Left kidney (tissue), 2 donors: Measurements from ENCODE around the gene DCDC2. TPM values are rescaled to one million over a fixed set of nuclear protein-coding genes. Genes with fewer than 3 reads are reported as not detected.
"Not testable (repeated sequence)": the region's sequence is repeated elsewhere in the genome, so short reads cannot be mapped to it uniquely, and the experiment has no call there.

Experiments used
- DNase-seq: peaks from one replicate; pipeline ENCODE4 v3.0.0-alpha.2; 2013
- polyA plus RNA-seq: library from polyadenylated mRNA; unstranded; fragments of 120-200 nt; gene quantifications from one replicate; pipeline ENCODE4 v1.2.1, GENCODE V29; 2013; ENCODE audit not compliant: insufficient read length

Gene DCDC2
- polyA plus RNA-seq, 1 donor = 136 TPM

DNA sequence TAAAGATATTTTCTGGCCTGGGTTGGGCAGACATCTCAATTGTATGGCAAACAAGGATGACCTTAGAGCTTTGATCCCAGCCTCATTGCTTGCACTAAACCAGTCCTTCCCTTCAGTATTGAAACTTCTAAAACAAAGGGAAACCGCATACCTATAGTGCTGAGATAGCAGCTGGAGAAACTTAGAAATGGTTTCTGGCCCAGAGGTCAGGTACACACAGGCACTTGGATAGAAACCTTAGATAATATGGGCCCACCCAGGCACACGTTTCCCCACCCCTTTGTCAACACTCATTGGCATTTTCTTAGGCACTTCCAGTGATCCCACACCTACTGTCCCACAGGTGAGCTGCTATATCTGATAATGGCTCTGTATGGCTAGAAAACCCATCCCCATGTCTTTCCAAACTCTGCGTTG, 209.7 kb downstream of the DCDC2 start:
- DNase-seq = no peak

DNA sequence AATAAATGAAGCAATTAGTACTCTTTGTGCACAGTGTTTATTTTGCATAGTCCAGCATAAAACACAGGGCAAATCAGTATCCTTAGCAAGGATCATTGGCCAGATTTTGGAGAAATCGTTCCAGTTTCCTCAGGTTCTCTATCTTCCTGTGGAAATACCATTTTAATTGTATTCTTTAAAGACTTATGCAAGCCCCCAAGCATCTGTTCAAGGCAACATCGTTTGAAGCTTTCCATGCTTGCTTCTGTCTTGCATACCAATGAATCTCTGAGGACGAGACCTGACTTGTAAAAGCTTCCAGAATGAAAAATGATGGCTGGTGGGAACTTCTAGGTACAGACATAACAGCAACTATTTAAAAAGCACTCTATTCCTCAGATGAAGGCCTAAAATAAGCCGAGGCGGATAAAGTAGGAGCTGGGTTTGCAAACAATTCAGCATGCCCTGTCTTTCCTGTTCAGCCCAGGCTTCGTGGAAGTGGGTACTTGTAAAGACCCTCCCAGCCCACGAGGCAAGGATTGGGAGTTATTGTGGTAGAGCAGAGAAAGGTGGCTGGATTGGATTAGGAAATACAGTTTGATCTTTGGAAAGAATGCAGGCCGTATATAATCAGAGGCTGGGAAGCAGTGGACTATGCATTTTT, 210.2 kb downstream of the DCDC2 start:
- DNase-seq = no peak

DNA sequence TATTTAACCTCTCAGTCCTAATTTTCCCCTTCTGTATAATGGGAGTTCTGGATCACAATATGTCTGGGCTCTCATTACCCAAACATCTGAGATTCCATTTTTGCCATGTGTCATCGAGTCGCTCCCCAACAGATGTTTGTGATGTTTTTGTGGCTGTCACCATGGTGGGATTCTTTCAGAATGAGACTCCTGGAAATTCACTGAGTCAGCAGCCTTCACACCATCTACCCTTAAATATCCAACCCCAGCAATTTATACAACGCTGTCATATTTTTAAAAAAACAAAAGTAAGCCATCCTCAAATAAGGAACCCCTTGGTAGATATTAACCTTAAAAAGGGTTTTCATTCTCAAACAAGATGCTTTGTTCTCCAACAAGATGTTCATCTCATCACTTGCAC, 211.0 kb downstream of the DCDC2 start:
- no peak for DNase-seq

DNA sequence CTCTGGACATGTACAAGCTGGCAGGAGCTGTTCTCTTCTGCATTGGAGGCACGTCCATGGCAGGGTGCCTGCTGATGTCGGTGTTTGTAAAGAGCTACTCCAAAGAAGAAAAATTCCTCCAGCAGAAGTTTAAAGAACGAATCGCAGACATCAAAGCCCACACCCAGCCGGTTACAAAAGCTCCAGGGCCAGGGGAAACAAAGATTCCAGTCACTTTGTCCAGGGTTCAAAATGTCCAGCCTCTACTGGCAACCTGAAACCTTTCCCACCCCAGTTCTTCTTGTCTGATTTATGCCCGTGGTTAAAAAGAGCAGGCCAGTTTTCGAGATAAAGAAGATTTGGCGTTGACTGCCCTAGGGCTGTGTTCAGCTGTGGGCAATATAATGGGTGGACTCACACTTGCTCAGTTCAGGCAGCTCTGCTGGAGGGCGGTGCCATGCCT, 212.1 kb downstream of the DCDC2 start:
- no peak for DNase-seq

DNA sequence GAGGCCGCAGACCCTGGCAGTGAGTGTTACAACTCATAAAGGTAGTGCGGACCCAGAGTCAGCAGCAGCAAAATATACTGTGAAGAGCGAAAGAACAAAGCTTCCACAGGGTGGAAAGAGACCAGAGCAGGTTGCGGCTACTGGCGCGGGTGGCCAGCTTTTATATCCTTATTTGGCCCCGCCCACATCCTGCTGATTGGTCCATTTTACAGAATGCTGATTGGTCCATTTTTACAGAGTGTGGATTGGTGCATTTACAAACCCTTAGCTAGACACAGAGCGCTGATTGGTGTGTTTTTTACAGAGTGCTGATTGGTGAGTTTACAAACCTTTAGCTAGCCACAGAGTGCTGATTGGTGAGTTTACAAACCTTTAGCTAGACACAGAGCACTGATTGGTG, 215.1 kb downstream of the DCDC2 start:
- not testable (repeated sequence) for DNase-seq

DNA sequence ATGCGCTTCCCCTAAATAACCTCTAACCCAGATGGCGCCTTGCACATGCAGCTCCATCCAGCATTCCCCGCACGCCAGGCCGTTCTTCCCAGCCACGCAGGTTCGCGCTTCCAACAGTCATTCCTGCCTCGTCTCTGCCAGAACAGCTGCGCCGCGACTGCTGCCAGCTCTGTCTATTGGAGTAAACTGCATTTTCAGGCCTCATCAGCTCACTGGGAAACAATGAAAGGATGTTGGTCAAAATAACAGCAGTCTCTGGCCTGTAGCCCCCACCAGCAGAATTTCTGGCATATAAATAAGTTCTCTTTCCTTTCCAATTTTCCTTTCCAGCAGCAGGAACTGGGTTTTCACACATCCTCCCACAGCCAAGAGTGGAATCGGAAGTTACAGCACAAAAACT, 217.3 kb downstream of the DCDC2 start:
- no peak for DNase-seq

DNA sequence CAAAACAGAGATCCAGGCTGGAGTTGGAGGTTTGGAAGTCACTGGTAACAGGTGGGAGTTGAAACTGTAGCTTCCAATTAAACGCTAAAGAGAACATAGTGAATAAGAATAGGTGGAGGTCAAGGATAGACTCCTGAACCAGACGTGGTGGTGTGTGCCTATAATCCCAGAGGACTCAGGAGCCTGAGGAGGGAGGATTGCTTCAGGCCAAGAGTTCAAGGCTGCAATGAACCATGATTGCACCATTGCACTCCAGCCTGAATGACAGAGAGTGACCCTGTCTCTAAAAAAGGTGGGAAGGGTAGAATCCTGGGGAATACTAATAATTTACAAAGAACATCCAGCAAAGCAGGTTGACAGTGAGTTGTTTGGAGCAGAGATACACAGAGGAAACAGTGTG, 218.2 kb downstream of the DCDC2 start:
- no peak for DNase-seq

DNA sequence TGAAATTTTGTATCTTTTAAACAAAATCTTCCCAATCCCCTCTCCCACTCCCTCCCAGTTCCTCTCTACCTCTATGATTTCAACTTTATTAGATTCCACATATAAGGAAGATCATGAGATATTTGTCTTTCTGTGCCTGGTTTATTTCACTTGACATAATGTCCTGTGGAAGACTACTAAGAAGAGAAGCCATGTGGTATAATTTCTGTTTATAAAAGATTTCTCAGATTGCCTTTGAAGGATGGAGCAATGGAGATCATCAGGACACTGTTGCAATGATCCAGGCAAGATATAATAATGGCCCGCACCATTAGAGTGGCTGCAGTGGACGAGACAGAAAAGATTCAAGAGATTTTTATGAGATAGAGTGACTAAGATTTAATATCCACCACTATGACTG, 218.8 kb downstream of the DCDC2 start:
- no peak for DNase-seq

DNA sequence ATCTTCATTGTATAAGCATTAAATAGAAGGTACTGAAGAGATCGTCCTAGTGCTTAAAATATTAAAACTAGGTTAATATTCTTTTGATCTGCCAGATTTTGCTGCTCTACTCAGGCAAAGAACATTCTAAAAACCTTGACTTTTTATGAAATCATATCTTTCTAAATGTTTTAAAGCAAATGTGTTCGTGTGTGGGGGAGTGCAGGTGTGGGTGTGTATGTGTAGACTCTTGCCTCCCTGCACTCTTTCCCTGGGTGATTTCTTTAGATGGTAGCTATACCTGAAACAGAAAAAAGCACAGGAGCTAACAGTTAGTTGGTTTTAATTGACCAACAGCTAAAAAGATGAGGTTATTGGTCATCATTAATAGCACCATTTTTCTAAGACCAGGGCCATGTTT, 226.1 kb downstream of the DCDC2 start:
- DNase-seq = no peak

DNA sequence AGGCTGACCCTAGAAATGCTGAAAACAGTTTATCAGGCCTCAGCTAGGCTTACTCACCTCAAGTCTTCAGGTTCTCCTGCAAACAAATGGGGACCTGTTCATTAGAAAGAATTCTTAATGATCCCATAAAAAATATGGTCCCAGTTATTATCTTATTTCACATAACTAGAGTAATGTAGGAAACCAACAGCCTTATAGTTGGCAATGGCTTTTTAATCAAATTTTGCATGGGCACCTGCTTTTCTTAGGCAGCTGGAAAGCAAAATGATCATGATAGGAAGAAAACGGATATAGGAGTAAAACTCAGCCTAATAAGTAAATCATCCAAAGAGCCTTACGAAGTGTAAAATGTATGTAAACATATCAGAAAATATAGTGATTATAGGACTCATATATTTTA, 230.5 kb downstream of the DCDC2 start:
- no peak for DNase-seq

DNA sequence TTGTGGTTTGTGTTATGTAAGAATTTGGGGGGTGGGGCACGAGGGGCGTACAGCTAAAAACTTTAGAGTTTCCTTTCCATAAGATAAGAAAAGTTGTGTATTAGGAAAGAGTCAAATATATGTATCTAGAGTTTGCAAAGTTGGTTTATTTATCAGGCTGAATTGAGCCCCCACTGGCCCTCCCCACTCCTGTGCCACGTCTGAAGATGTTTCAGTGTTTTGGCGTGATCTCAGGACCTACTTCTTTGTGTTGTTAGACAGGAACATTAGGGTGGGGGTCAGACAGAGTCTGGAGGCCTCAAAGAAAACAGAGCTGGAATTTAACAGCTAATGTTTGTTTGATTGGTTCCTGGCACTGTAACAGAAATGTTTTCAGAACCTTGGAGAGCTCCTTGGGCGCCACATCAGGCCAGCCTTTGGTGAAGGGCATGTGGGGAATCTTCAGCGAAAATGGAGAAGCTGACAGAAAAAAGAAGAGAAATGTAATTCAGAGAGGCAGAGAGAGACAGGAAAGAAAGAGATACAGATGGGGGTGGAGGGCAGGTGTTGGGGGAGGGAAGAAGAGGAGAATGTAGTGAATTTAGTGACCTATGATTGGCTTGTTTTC, 231.2 kb downstream of the DCDC2 start:
- DNase-seq = peak; percentile 91

DNA sequence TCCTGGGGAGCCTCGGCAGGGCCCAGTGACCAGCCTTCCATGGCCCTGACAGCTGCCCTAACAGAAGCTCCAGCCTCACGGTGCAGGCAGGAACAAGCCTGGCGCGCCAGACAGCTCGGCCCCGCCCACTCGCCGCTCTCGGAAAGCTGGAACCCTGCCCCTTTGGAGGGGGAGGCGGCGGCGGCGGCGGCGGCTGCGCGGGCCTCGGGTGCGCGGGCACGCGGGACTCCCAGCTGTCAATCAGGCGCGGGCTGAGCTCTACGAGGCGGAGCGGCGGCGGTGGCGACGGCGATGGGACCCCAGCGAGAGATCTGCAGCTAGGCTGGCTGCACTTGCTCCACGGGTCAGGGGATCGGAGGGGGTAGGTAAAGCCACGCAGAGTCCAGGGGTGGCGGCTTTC, 231.9 kb downstream of the DCDC2 start, which contains the start of gene NRSN1:
NRSN1 (plus strand) TSS at position 236 of the 400 bp plus-strand sequence. CDS start 8,113 bp downstream, outside the sequence.
- DNase-seq = peak; percentile 39

DNA sequence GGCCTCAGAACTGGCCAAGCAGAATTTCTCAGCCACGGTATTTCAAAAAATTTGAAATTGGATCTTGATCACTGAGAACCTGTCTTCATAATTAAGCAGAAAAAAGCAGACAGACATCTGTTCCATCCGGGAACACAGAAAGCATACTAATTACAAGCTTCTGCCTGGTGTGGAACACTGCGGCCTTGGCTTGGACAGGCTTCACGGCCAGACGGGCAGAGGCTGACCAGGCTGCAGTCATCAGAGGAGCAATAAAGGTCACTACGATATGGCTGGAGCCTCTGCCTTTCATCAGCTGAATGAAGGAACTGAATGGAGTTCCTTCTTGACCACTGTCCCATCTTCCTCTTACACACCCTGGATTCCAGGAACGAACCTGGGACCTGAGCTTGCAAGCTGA, 235.7 kb downstream of the DCDC2 start:
- no peak for DNase-seq

Other genes with a start within 250 kb of the DCDC2 start
- gene NRSN1, start 231.8 kb downstream of the DCDC2 start, polyA plus RNA-seq = 1.1 TPM
- gene MRS2, start 44.9 kb upstream of the DCDC2 start, polyA plus RNA-seq = 50.2 TPM
- 5.3 TPM for gene GPLD1, start 131.5 kb upstream of the DCDC2 start, polyA plus RNA-seq
- gene ALDH5A1, start 136.9 kb upstream of the DCDC2 start, polyA plus RNA-seq = 31.9 TPM